Measurements from ENCODE around the gene SPTBN1.

The SPTBN1 gene

DNA sequence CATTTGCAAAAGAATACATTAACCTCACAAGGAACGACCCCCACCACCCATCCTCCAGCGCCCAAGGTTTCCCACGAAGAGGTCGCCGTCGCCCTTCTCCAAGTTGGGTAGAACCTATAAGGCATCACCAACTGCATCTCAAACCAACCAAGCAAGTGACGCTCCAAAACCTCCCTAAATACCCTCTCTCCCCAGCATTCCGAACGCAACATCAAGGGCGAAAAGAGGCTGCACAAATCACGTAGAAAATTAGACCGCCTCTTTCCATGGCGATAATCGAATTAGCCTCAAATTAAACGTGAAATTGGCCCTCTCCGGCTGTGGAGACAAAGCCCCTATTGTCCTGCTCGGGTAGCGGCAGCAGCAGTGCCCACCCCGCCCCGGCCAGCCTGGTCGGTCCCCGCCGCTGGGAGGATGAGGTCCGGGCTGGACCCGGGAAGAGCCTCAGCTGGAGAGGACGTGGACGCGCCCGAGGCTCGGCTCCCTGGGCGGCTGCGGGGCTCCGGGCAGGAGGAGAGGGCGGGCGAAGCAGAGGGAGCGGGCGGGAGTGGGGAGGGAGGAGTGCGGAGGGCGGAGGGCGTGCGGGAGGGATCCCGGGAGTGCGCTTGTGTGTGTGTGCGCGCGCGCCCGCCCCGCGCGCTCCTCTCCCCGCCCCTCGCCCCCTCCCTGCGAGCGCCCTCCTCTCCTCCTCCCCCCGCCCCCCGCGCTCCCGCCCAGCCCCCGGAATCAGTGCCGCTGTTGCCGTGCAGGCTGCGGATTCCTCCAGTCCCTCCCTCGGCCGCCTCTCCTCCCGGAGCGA lies at the start of gene SPTBN1:
Gene SPTBN1, plus strand, starts transcription at position 765 of the 799 bp plus-strand sequence. CDS start 70,092 bp downstream, outside the sequence.
- no peak for TF ChIP-seq CTCF (IDR thresholded peaks at IDR 0.05; ENCODE audit: extremely low read depth, missing control alignments)
- DNase-seq (ENCODE audit: low spot score), result peak; percentile 72

DNA sequence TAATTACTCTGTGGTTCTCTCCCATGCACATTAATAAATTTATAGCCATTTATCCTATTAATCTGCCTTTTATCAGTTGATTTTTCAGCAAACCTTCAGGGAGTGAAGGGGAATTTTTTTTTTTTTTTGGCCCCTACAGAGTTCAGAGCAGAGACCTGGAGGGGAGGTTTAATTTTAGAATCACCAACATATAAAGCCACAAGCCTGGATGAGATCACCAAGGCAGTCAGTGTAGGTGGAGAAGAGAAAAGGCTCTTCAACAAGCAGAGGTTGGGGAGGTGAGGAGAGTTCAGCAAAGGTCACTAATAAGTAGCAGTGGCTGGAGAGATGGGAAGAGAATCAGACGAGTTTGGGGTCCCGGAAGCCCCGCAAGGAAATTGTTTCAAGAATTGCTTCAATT lies 48.4 kb upstream of the SPTBN1 start:
- no peak for DNase-seq (ENCODE audit: low spot score)
- no peak for TF ChIP-seq CTCF (IDR thresholded peaks at IDR 0.05; ENCODE audit: extremely low read depth, missing control alignments)

- TF ChIP-seq CTCF (IDR thresholded peaks at IDR 0.05; ENCODE audit: extremely low read depth, missing control alignments), result no peak
- no peak for DNase-seq (ENCODE audit: low spot score)
These were observed 47.8 kb upstream of the SPTBN1 start for GRCh38 chr2:54408288-54408687.

DNA sequence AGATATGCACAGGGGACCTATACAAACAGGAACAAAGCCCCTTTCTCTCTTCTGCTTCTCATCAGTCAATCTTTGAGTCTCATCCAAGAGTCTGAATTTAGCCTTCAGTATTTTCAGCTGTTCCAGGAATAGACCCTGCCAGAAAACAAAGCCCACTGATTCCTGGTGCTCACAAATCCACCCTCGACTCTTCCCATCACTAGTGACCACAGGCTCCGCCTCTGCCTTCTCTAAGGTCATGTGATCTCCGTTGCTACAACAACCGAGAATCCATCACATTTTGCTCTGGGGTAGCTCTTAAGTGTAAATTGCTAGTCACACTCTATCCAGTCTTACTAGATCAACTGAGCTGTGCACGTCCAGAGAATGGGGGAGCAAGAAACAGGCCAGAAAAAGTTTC lies 46.4 kb upstream of the SPTBN1 start:
- DNase-seq (ENCODE audit: low spot score), result no peak
- TF ChIP-seq CTCF (IDR thresholded peaks at IDR 0.05; ENCODE audit: extremely low read depth, missing control alignments), result no peak

GRCh38 chr2:54411801-54412354 lies 44.2 kb upstream of the SPTBN1 start:
- DNase-seq (ENCODE audit: low spot score), result no peak
- TF ChIP-seq CTCF (IDR thresholded peaks at IDR 0.05; ENCODE audit: extremely low read depth, missing control alignments), result no peak

- no peak for DNase-seq (ENCODE audit: low spot score)
These were observed 39.8 kb upstream of the SPTBN1 start for GRCh38 chr2:54416166-54416813.

More at GRCh38 chr2:54416166-54416813, 39.8 kb upstream of the SPTBN1 start:
- no peak for TF ChIP-seq CTCF (IDR thresholded peaks at IDR 0.05; ENCODE audit: extremely low read depth, missing control alignments)

All from GM20000 (cell line).